NCI-H2196 treated with DMSO at 0.1 percent for 48 hours (cell line): ENCODE results near the gene XYLB.
"Not testable (repeated sequence)": the region's sequence is repeated elsewhere in the genome, so short reads cannot be mapped to it uniquely, and the experiment has no call there.

ENCODE experiments used
- DNase-seq: peaks from one replicate; lab custom pipeline; 2025; ENCODE audit not compliant: unreplicated experiment; lab: John Stamatoyannopoulos, UW

Gene XYLB

GRCh38 chr3:38387862-38388261 is 41.3 kb downstream of the XYLB start:
- DNase-seq: no peak

- DNase-seq: no peak
These were observed 46.1 kb downstream of the XYLB start for GRCh38 chr3:38392604-38393163.

GRCh38 chr3:38396239-38396638 is 49.7 kb downstream of the XYLB start:
- DNase-seq: no peak

- DNase-seq: no peak
These were observed 50.3 kb downstream of the XYLB start for GRCh38 chr3:38396861-38397260.

- DNase-seq: no peak
These were observed 50.7 kb downstream of the XYLB start for GRCh38 chr3:38397320-38397719.

GRCh38 chr3:38401246-38401962 is 54.8 kb downstream of the XYLB start:
- no peak for DNase-seq

- DNase-seq: no peak
These were observed 57.7 kb downstream of the XYLB start for GRCh38 chr3:38404286-38404685.

- DNase-seq: no peak
These were observed 65.0 kb downstream of the XYLB start for GRCh38 chr3:38411591-38411990.

- DNase-seq: not testable (repeated sequence)
These were observed 74.2 kb downstream of the XYLB start for GRCh38 chr3:38420758-38421157.

GRCh38 chr3:38421679-38422336 is 75.2 kb downstream of the XYLB start:
- DNase-seq: no peak

GRCh38 chr3:38426798-38427426 is 80.3 kb downstream of the XYLB start:
- not testable (repeated sequence) for DNase-seq

GRCh38 chr3:38432871-38433658 is 86.5 kb downstream of the XYLB start:
- not testable (repeated sequence) for DNase-seq

- DNase-seq: not testable (repeated sequence)
These were observed 87.1 kb downstream of the XYLB start for GRCh38 chr3:38433661-38434060.

- DNase-seq: not testable (repeated sequence)
These were observed 92.0 kb downstream of the XYLB start for GRCh38 chr3:38438436-38439069.

- DNase-seq: not testable (repeated sequence)
These were observed 96.6 kb downstream of the XYLB start for GRCh38 chr3:38443205-38443604.

GRCh38 chr3:38446085-38446686 is 99.6 kb downstream of the XYLB start:
- no peak for DNase-seq

GRCh38 chr3:38446812-38447211 is 100.2 kb downstream of the XYLB start:
- DNase-seq: no peak

- no peak for DNase-seq
These were observed 104.3 kb downstream of the XYLB start for GRCh38 chr3:38450853-38451252.

GRCh38 chr3:38453075-38453912 is 106.7 kb downstream of the XYLB start, which contains the start of gene ACVR2B:
TSS of gene ACVR2B (plus strand) at chr3:38453890. CDS start at chr3:38454323, 433 bp downstream.
- DNase-seq: peak; percentile 30
